HepG2 (cell line): Measurements from ENCODE around the gene JPT1. TPM values are rescaled to one million over a fixed set of nuclear protein-coding genes. Genes with fewer than 3 reads are reported as not detected.

Source experiments
- FOXA1 ChIP-seq, 2 experiments: fragments of 450-650 bp in 1 of 2; sonication (generic) in 1 of 2; formaldehyde crosslinking in 1 of 2; IDR thresholded peaks; 2 replicates each; pipeline versions ENCODE4 v1.4.0 to v1.6.1; 2016 to 2020; ENCODE audit warnings: missing genetic modification reagents in 1 of 2
- HES4 ChIP-seq: sonication (generic); formaldehyde crosslinking; IDR thresholded peaks from 2 replicates; pipeline ENCODE4 v1.9.0; 2021; ENCODE audit warnings: mild to moderate bottlenecking, missing genetic modification reagents, borderline replicate concordance
- KAT7 ChIP-seq: IDR thresholded peaks from 2 replicates; pipeline ENCODE4 v1.6.1; 2018; ENCODE audit warnings: borderline replicate concordance, missing compliant biosample characterization
- SALL2 ChIP-seq: sonication (generic); formaldehyde crosslinking; IDR thresholded peaks from 2 replicates; pipeline ENCODE4 v1.8.1; 2023; ENCODE audit warnings: mild to moderate bottlenecking, missing genetic modification reagents, inconsistent platforms
- SMYD3 ChIP-seq: sonication (generic); formaldehyde crosslinking; IDR thresholded peaks from 2 replicates; pipeline ENCODE4 v1.8.1; 2023; ENCODE audit warnings: mild to moderate bottlenecking, missing genetic modification reagents
- SRF ChIP-seq: IDR thresholded peaks from 2 replicates; pipeline ENCODE4 v1.6.1; 2011; ENCODE audit warnings: mild to moderate bottlenecking, low read depth, low read length, moderate library complexity
- STAT5B ChIP-seq: sonication (generic); formaldehyde crosslinking; IDR thresholded peaks from 2 replicates; pipeline ENCODE4 v1.4.0; 2020; ENCODE audit warnings: missing genetic modification reagents
- ZBTB42 ChIP-seq: sonication (generic); formaldehyde crosslinking; IDR thresholded peaks from 2 replicates; pipeline ENCODE4 v1.5.0; 2020; ENCODE audit warnings: mild to moderate bottlenecking, missing genetic modification reagents
- ZNF256 ChIP-seq: sonication (generic); formaldehyde crosslinking; conservative IDR thresholded peaks from 2 replicates; pipeline ENCODE4 v1.4.0; 2020; ENCODE audit warnings: missing genetic modification reagents
- ZNF296 ChIP-seq: sonication (generic); formaldehyde crosslinking; conservative IDR thresholded peaks from 2 replicates; pipeline ENCODE4 v1.5.0; 2020; ENCODE audit warnings: mild to moderate bottlenecking, missing genetic modification reagents
- ZNF589 ChIP-seq: sonication (generic); formaldehyde crosslinking; conservative IDR thresholded peaks from 2 replicates; pipeline ENCODE4 v1.8.0; 2022; ENCODE audit warnings: mild to moderate bottlenecking, moderate library complexity, missing genetic modification reagents
- ZNF660 ChIP-seq: sonication (generic); formaldehyde crosslinking; IDR thresholded peaks from 2 replicates; pipeline ENCODE4 v1.5.1; 2020; ENCODE audit warnings: mild to moderate bottlenecking, low read depth, missing genetic modification reagents, borderline replicate concordance
- ZNF713 ChIP-seq: sonication (generic); formaldehyde crosslinking; IDR thresholded peaks from 2 replicates; pipeline ENCODE4 v1.4.0; 2020; ENCODE audit warnings: mild to moderate bottlenecking, missing genetic modification reagents
- ZNF775 ChIP-seq: sonication (generic); formaldehyde crosslinking; IDR thresholded peaks from 2 replicates; pipeline ENCODE4 v1.4.0; 2020; ENCODE audit warnings: missing genetic modification reagents, mild to moderate bottlenecking, moderate library complexity, borderline replicate concordance
- polyA plus RNA-seq, 8 experiments: library from polyadenylated mRNA; depleted of rRNA in 3 of 8; stranded (reverse) in 7 of 8; unstranded in 1 of 8; fragments of >200 nt; fragmentation: Illumina TruSeq in 4 of 8; extraction: Trizol in 4 of 8; gene quantifications; 2 replicates each; pipeline versions ENCODE4 v1.2.1 to v1.2.3, GENCODE V29; 2011 to 2016; ENCODE audit warnings: low read depth in 4 of 8, missing spikeins in 1 of 8, mixed read lengths in 1 of 8; ENCODE audit not compliant: insufficient read depth in 1 of 8
- total RNA-seq, 5 experiments: library from RNA; depleted of rRNA; stranded (reverse); fragments of >200 nt; fragmentation: Illumina TruSeq; extraction: Trizol; gene quantifications; 2 replicates each; pipeline ENCODE4 v1.2.3, GENCODE V29; 2016; ENCODE audit warnings: low read depth in 1 of 5
- TF ChIP-seq, protein P1 (sequence below): sonication (generic); formaldehyde crosslinking; IDR thresholded peaks from 2 replicates; pipeline ENCODE4 v1.8.0; 2022; ENCODE audit warnings: mild to moderate bottlenecking, missing genetic modification reagents, moderate library complexity
- TF ChIP-seq, protein P2 (sequence below): sonication (generic); formaldehyde crosslinking; IDR thresholded peaks from 2 replicates; pipeline ENCODE4 v1.4.0; 2020; ENCODE audit warnings: missing genetic modification reagents
- TF ChIP-seq, protein P3 (sequence below): sonication (generic); formaldehyde crosslinking; IDR thresholded peaks from 2 replicates; pipeline ENCODE4 v1.4.0; 2020; ENCODE audit warnings: missing genetic modification reagents
- TF ChIP-seq, protein P4 (sequence below): sonication (generic); formaldehyde crosslinking; IDR thresholded peaks from 2 replicates; pipeline ENCODE4 v1.5.1; 2020; ENCODE audit warnings: missing genetic modification reagents, mild to moderate bottlenecking, borderline replicate concordance
- TF ChIP-seq, protein P5 (sequence below): sonication (generic); formaldehyde crosslinking; IDR thresholded peaks from 2 replicates; pipeline ENCODE4 v1.8.0; 2022; ENCODE audit warnings: missing genetic modification reagents, mild to moderate bottlenecking, moderate library complexity, borderline replicate concordance

The JPT1 gene
- total and polyA plus RNA-seq, 2 of the 13 experiments (the other 11 are each of a cell fraction or from before 2014, with no cell fraction given) = 43.3 to 256 TPM

DNA sequence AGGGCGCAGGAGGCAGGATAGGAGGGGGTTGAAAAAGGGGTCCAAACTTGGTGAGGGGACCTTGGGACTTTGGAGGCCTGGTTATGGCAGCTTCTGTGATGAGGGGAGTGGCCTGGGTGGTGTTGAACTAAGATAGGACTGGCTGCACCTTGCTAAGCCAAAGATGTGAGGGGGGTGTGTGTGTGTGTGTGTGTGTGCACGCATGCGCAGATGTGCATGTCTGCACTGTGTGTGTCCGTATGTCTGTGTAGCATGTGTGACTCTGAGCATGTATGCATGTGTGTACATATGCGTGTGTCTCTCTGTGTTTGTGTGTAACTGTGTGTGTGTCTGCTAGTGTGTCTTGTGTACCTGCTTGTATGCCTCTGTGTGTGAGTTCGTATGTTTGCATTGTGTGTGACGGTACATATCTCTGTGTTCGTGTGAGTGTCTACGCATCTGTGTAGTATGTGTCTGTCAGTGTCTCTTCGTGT is 62.4 kb downstream of the JPT1 start (continued):
- TF ChIP-seq SALL2 = no peak
- TF ChIP-seq, protein P1, sequence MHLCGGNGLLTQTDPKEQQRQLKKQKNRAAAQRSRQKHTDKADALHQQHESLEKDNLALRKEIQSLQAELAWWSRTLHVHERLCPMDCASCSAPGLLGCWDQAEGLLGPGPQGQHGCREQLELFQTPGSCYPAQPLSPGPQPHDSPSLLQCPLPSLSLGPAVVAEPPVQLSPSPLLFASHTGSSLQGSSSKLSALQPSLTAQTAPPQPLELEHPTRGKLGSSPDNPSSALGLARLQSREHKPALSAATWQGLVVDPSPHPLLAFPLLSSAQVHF (CRISPR knock-in tag) = 0 out of 2 replicates have a peak, but pooled peaks have one; percentile 37
- TF ChIP-seq, protein P2, sequence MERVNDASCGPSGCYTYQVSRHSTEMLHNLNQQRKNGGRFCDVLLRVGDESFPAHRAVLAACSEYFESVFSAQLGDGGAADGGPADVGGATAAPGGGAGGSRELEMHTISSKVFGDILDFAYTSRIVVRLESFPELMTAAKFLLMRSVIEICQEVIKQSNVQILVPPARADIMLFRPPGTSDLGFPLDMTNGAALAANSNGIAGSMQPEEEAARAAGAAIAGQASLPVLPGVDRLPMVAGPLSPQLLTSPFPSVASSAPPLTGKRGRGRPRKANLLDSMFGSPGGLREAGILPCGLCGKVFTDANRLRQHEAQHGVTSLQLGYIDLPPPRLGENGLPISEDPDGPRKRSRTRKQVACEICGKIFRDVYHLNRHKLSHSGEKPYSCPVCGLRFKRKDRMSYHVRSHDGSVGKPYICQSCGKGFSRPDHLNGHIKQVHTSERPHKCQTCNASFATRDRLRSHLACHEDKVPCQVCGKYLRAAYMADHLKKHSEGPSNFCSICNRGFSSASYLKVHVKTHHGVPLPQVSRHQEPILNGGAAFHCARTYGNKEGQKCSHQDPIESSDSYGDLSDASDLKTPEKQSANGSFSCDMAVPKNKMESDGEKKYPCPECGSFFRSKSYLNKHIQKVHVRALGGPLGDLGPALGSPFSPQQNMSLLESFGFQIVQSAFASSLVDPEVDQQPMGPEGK = no peak
- no peak for TF ChIP-seq ZNF256 (CRISPR knock-in tag)
- TF ChIP-seq ZNF660 (CRISPR knock-in tag) = 0 out of 2 replicates have a peak, but pooled peaks have one; percentile 44
- TF ChIP-seq ZNF775 = no peak
- TF ChIP-seq, protein P3, sequence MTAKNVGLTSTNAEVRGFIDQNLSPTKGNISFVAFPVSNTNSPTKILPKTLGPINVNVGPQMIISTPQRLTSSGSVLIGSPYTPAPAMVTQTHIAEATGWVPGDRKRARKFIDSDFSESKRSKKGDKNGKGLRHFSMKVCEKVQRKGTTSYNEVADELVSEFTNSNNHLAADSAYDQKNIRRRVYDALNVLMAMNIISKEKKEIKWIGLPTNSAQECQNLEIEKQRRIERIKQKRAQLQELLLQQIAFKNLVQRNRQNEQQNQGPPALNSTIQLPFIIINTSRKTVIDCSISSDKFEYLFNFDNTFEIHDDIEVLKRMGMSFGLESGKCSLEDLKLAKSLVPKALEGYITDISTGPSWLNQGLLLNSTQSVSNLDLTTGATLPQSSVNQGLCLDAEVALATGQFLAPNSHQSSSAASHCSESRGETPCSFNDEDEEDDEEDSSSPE (CRISPR knock-in tag) = no peak
- TF ChIP-seq, protein P4, sequence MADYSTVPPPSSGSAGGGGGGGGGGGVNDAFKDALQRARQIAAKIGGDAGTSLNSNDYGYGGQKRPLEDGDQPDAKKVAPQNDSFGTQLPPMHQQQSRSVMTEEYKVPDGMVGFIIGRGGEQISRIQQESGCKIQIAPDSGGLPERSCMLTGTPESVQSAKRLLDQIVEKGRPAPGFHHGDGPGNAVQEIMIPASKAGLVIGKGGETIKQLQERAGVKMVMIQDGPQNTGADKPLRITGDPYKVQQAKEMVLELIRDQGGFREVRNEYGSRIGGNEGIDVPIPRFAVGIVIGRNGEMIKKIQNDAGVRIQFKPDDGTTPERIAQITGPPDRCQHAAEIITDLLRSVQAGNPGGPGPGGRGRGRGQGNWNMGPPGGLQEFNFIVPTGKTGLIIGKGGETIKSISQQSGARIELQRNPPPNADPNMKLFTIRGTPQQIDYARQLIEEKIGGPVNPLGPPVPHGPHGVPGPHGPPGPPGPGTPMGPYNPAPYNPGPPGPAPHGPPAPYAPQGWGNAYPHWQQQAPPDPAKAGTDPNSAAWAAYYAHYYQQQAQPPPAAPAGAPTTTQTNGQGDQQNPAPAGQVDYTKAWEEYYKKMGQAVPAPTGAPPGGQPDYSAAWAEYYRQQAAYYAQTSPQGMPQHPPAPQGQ (CRISPR knock-in tag) = no peak
- no peak for TF ChIP-seq ZBTB42 (CRISPR knock-in tag)
- TF ChIP-seq ZNF713 (CRISPR knock-in tag) = no peak
- no peak for TF ChIP-seq SRF
- TF ChIP-seq, protein P5, sequence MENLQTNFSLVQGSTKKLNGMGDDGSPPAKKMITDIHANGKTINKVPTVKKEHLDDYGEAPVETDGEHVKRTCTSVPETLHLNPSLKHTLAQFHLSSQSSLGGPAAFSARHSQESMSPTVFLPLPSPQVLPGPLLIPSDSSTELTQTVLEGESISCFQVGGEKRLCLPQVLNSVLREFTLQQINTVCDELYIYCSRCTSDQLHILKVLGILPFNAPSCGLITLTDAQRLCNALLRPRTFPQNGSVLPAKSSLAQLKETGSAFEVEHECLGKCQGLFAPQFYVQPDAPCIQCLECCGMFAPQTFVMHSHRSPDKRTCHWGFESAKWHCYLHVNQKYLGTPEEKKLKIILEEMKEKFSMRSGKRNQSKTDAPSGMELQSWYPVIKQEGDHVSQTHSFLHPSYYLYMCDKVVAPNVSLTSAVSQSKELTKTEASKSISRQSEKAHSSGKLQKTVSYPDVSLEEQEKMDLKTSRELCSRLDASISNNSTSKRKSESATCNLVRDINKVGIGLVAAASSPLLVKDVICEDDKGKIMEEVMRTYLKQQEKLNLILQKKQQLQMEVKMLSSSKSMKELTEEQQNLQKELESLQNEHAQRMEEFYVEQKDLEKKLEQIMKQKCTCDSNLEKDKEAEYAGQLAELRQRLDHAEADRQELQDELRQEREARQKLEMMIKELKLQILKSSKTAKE (CRISPR knock-in tag) = peak; percentile 51; the same call in 1 of the 2 replicates
- no peak for TF ChIP-seq SMYD3 (CRISPR knock-in tag)
- TF ChIP-seq ZNF589 = 0 out of 2 replicates have a peak, but pooled peaks have one; percentile 39
- TF ChIP-seq STAT5B (CRISPR knock-in tag) = no peak
- peak; percentile 70; the same call in 1 of the 2 replicates for TF ChIP-seq ZNF296 (CRISPR knock-in tag)
- TF ChIP-seq FOXA1 (IDR thresholded peaks at IDR 0.05) = peak; percentile 30; the same call in 1 of the 2 replicates
- TF ChIP-seq FOXA1 (CRISPR knock-in tag; IDR thresholded peaks at IDR 0.05) = 0 out of 2 replicates have a peak, but pooled peaks have one; percentile 40
- TF ChIP-seq HES4 = no peak
- TF ChIP-seq KAT7 (CRISPR knock-in tag) = no peak
